Mesendoderm (in vitro differentiated cells): ENCODE data around the gene CASKIN1. TPM values are rescaled to one million over a fixed set of nuclear protein-coding genes. Genes with fewer than 3 reads are reported as not detected.
A peak's percentile ranks its signal among the peaks of the same experiment; 100 is the strongest.
"Not testable (repeated sequence)": the region's sequence is repeated elsewhere in the genome, so short reads cannot be mapped to it uniquely, and the experiment has no call there.

Experiments
- DNase-seq: peaks from one replicate; pipeline ENCODE4 v3.0.0; 2013
- H2AK5ac ChIP-seq: 2 replicates; pipeline ENCODE4 v1.6.1; 2013; ENCODE audit warnings: low read length, inconsistent platforms
- H2BK120ac ChIP-seq: 2 replicates; pipeline ENCODE4 v1.6.1; 2013; ENCODE audit warnings: low read depth, mild to moderate bottlenecking, low read length, moderate library complexity, mixed read lengths
- H2BK15ac ChIP-seq: replicated peaks from 2 replicates; pipeline ENCODE4 v1.6.1; 2013; ENCODE audit warnings: low read depth, mild to moderate bottlenecking, moderate library complexity
- H2BK5ac ChIP-seq: 2 replicates; pipeline ENCODE4 v1.6.1; 2013; ENCODE audit warnings: low read length, inconsistent platforms
- H3K18ac ChIP-seq: 2 replicates; pipeline ENCODE4 v1.6.1; 2013; ENCODE audit warnings: mild to moderate bottlenecking, low read length, mixed read lengths
- H3K23ac ChIP-seq: one replicate; pipeline ENCODE4 v1.6.1; 2013; ENCODE audit warnings: low read length
- H3K27ac ChIP-seq: 2 replicates; pipeline ENCODE4 v1.5.1; 2013; ENCODE audit warnings: low read depth, mild to moderate bottlenecking, inconsistent platforms, low read length, moderate library complexity
- H3K27me3 ChIP-seq: 2 replicates; pipeline ENCODE4 v1.6.1; 2013; ENCODE audit warnings: low read length, control low read depth, mild to moderate bottlenecking, inconsistent platforms; ENCODE audit not compliant: insufficient read depth, poor library complexity
- H3K36me3 ChIP-seq: 2 replicates; pipeline ENCODE4 v1.6.1; 2013; ENCODE audit warnings: low read length, inconsistent platforms; ENCODE audit not compliant: control insufficient read depth, insufficient read depth
- H3K4ac ChIP-seq: one replicate; pipeline ENCODE4 v1.6.1; 2013; ENCODE audit warnings: low read depth, mild to moderate bottlenecking, low read length, moderate library complexity
- H3K4me1 ChIP-seq: 2 replicates; pipeline ENCODE4 v1.6.1; 2013; ENCODE audit warnings: low read depth, low read length, inconsistent platforms; ENCODE audit not compliant: control insufficient read depth
- H3K4me2 ChIP-seq: 2 replicates; pipeline ENCODE4 v1.6.1; 2013; ENCODE audit warnings: low read length
- H3K4me3 ChIP-seq: 2 replicates; pipeline ENCODE4 v1.5.1; 2013; ENCODE audit warnings: mild to moderate bottlenecking, low read length
- H3K56ac ChIP-seq: one replicate; pipeline ENCODE4 v1.6.1; 2013; ENCODE audit warnings: low read length
- H3K79me1 ChIP-seq: 2 replicates; pipeline ENCODE4 v1.6.1; 2013; ENCODE audit warnings: low read length, inconsistent platforms
- H3K79me2 ChIP-seq: 2 replicates; pipeline ENCODE4 v1.6.1; 2013; ENCODE audit warnings: mild to moderate bottlenecking, low read length; ENCODE audit not compliant: control insufficient read depth, insufficient read depth
- H3K9ac ChIP-seq: 2 replicates; pipeline ENCODE4 v1.6.1; 2013; ENCODE audit warnings: low read length, inconsistent platforms
- H4K5ac ChIP-seq: one replicate; pipeline ENCODE4 v1.6.1; 2013; ENCODE audit warnings: low read length
- H4K8ac ChIP-seq: one replicate; pipeline ENCODE4 v1.6.1; 2013; ENCODE audit warnings: low read depth, mild to moderate bottlenecking, control low read depth, low read length, moderate library complexity
- WGBS: extraction: QIAGEN DNeasy Blood & Tissue Kit; methylation state at CpG from one replicate; pipeline ENCODE4 v1.1.7; 2013; ENCODE audit warnings: low lambda C conversion rate, missing lambda C conversion rate; ENCODE audit not compliant: insufficient coverage; ENCODE audit errors: extremely low coverage; 5-methylcytosine and 5-hydroxymethylcytosine counted together
- small RNA-seq: library from polyadenylated mRNA; stranded (forward); fragments of <200 nt; extraction: miRNeasy Mini kit (QIAGEN cat#:217004); gene quantifications from one replicate; pipeline ENCODE3, GENCODE V24; 2013; ENCODE audit not compliant: insufficient read depth

The CASKIN1 gene

GRCh38 chr16:2133797-2134196 lies 62.6 kb downstream of the CASKIN1 start:
- not testable (repeated sequence) for H2BK5ac ChIP-seq, H3K56ac ChIP-seq, H2BK120ac ChIP-seq, H3K27ac ChIP-seq, H3K4me2 ChIP-seq, H3K4me3 ChIP-seq, H2AK5ac ChIP-seq, H3K4ac ChIP-seq, H3K4me1 ChIP-seq, H3K36me3 ChIP-seq, H3K79me1 ChIP-seq, H2BK15ac ChIP-seq, DNase-seq, H4K5ac ChIP-seq, H3K18ac ChIP-seq, H4K8ac ChIP-seq, H3K79me2 ChIP-seq, H3K27me3 ChIP-seq, H3K23ac ChIP-seq, H3K9ac ChIP-seq
- no CpG with 5 or more reads among the region's 12 CpGs for WGBS

GRCh38 chr16:2129890-2130447 lies 66.4 kb downstream of the CASKIN1 start:
- not testable (repeated sequence) for H3K27me3 ChIP-seq, H3K79me2 ChIP-seq, H3K27ac ChIP-seq, H2BK120ac ChIP-seq, H2AK5ac ChIP-seq, H2BK15ac ChIP-seq, H3K4me3 ChIP-seq, H3K4me1 ChIP-seq, H3K56ac ChIP-seq, H3K9ac ChIP-seq, H2BK5ac ChIP-seq, H4K5ac ChIP-seq, H3K23ac ChIP-seq, H3K4me2 ChIP-seq, H4K8ac ChIP-seq, H3K36me3 ChIP-seq, H3K4ac ChIP-seq, DNase-seq, H3K79me1 ChIP-seq, H3K18ac ChIP-seq
- whole genome bisulfite sequencing, result no CpG with 5 or more reads among the region's 22 CpGs

DNA sequence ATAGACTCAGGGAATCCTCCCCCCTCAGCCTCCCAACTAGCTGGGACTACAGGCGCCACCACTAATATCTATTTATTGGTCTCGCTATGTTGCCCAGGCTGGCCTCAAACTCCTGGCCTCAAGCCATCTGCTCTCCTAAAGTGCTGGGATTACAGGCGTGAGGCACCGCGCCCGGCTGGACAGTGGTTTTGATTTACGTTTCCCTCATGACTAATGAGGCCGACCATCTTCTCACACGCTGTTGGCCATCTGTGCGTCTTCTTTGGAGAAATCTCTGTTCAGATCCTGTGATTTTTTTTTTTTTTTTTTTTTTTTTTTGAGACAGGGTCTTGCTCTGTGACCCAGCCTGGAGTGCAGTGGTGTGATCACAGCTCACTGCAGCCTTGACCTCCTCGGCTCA lies 67.2 kb downstream of the CASKIN1 start:
- H3K18ac ChIP-seq, H3K23ac ChIP-seq, H3K4me1 ChIP-seq, H3K36me3 ChIP-seq, DNase-seq, H4K8ac ChIP-seq, H3K27ac ChIP-seq, H3K79me1 ChIP-seq, H3K56ac ChIP-seq, H4K5ac ChIP-seq, H3K9ac ChIP-seq, H3K79me2 ChIP-seq, H3K4me2 ChIP-seq, H2BK15ac ChIP-seq, H3K27me3 ChIP-seq, H2BK120ac ChIP-seq, H3K4me3 ChIP-seq, H2AK5ac ChIP-seq, H2BK5ac ChIP-seq, H3K4ac ChIP-seq: not testable (repeated sequence)
- no CpG with 5 or more reads among the region's 11 CpGs for WGBS

DNA sequence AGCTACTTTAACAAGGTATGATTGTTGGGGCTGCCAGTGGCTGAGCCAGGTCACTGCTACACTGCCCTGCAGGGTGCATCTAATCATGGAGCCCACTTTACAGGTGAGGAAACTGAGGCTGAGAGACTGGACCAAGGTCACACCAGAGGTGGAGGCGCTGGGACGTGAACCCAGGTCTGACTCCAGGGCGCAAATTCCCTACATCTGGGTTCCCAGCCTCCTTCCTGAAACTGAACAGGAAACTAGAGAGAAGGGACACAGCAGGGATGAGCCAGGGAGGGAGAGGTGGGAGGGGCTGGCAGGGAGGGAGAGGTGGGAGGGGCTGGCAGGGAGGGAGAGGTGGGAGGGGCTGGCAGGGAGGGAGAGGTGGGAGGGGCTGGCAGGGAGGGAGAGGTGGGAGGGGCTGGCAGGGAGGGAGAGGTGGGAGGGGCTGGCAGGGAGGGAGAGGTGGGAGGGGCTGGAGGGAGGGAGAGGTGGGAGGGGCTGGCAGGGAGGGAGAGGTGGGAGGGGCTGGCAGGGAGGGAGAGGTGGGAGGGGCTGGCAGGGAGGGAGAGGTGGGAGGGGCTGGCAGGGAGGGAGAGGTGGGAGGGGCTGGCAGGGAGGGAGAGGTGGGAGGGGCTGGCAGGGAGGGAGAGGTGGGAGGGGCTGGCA lies 68.7 kb downstream of the CASKIN1 start:
- not testable (repeated sequence) for H2BK15ac ChIP-seq, H3K4ac ChIP-seq, H3K79me2 ChIP-seq, H3K36me3 ChIP-seq, H2AK5ac ChIP-seq, H3K79me1 ChIP-seq, H4K5ac ChIP-seq, H2BK5ac ChIP-seq, H3K4me3 ChIP-seq, H3K56ac ChIP-seq, H3K18ac ChIP-seq, H4K8ac ChIP-seq, H3K23ac ChIP-seq, H3K27ac ChIP-seq, H2BK120ac ChIP-seq, H3K4me2 ChIP-seq, H3K27me3 ChIP-seq, H3K9ac ChIP-seq, H3K4me1 ChIP-seq
- no CpG with 5 or more reads among the region's 3 CpGs for WGBS
- DNase-seq, result peak; percentile 81

Small RNAs within 50 kb of the gene (small RNA-seq; reads per million reads assigned to genes)
- gene MIR3180-5 (not detected), gene MIR4516 (not detected), gene RF00019 (not detected), gene SNORD60 (not detected)
